Middle frontal gyrus (tissue), 1 donor: ENCODE measurements around the gene RECQL5.
A peak's percentile ranks its signal among the peaks of the same experiment; 100 is the strongest.
"Not testable (repeated sequence)": the region's sequence is repeated elsewhere in the genome, so short reads cannot be mapped to it uniquely, and the experiment has no call there.

Experiments used
- DNase-seq: peaks from one replicate; pipeline ENCODE4 v3.0.0-alpha.2; 2015; ENCODE audit warnings: low spot score; ENCODE audit errors: extremely low spot score

Gene RECQL5

DNA sequence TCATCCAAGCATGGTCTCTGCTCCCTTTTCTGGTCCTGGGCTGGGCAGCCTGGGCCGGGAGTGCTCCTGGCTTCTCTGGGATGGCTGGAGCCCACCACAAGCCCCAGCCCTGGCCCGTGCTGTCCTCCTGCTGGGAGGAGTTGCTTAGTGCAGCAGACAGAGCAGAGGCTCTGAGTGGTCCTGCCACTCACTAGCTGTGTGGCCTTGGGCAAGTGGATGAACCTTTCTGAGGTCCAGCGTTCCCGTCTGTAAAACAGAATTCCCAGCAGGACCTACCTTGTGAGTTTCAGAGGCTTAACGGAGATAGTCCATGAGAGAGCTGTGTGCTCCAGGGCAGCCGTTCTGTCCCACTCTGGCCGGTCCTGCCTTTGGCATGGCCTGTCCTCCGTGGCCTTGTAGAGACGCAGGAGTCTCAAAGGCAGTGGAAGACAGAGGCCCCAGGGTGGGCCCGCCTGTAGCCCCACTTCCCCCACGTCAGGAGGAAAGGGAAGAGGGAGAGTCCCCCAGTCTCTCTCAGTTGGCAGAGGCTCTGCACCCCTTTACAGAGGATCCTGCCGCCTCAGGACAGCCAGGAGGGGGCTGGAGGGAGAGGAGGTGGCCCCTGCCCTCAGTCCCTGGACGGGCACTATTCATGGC lies 71.6 kb downstream of the RECQL5 start:
- DNase-seq: no peak

DNA sequence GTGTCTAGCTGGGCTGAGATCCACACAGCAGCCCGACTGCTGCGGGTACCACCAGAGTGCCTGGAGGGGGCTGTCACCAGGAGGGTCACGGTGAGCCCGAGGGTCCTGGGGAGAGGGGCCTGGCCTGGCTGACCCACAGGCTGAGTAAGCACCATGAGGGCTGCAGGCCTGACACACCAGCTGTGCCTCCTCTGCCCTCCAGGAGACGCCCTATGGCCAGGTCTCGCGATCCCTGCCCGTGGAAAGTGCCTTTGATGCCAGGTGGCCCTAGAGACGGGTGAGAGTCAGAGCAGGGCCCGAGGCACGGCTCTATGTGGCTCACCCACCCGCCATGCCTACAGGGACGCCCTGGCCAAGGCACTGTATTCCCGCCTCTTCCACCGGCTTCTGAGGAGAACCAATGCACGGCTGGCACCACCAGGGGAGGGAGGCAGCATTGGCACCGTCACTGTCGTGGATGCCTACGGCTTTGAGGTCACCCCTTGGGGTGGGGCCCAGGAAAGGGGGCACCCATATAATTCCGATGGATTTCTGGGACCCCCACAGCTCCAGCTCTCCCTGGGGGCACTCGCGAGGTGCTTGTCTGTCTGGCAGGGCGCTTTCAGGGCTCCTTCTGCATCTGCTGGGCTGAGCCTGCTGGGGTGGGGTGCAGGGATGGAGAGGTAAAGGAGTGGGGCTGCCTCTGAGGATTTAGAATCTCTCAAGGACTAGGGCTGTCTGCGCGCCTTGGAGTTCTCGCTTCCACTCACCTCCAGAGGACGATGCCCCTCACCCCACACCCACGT lies 72.3 kb downstream of the RECQL5 start:
- DNase-seq: no peak

DNA sequence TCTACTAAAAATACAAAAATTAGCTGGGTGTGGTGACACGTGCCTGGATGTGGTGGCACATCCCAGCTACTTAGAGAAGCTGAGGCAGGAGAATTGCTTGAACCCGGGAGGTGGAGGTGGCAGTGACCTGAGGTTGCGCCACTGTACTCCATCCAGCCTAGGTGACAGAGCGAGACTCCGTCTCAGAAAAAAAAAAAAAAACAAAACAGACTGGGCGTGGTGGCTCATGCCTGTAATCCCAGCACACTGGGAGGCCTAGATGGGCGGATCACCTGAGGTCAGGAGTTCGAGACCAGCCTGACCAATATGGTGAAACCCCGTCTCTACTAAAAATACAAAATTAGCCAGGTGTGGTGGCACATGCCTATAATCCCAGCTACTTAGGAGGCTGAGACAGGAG lies 73.5 kb downstream of the RECQL5 start:
- not testable (repeated sequence) for DNase-seq

DNA sequence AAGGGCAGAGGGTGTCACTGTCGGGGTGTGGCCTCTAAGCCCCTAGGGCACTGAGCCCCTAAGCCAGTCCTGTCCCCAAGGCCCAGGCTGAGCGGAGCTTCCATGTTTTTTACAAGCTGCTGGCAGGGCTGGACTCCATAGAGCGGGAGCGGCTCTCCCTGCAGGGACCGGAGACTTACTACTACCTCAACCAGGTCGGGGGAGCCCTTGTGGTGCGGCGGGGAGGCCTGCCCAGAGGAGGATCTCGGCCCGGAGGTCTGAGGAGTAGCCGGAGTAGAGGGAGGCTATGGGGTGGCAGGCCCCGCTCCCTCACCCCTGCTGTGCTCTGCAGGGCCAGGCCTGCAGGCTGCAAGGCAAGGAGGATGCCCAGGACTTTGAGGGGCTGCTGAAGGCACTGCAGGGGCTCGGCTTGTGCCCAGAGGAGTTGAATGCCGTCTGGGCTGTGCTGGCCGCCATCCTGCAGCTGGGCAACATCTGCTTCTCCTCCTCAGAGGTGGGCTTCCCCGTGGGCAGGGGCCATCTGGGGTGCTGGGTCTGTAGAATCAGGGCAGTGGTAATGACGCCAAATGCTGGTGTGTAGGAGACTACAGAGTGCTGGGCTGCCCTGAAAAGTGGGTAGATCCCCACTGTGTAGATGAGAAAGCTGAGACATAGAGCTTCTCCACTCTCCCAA lies 74.5 kb downstream of the RECQL5 start:
- no peak for DNase-seq

DNA sequence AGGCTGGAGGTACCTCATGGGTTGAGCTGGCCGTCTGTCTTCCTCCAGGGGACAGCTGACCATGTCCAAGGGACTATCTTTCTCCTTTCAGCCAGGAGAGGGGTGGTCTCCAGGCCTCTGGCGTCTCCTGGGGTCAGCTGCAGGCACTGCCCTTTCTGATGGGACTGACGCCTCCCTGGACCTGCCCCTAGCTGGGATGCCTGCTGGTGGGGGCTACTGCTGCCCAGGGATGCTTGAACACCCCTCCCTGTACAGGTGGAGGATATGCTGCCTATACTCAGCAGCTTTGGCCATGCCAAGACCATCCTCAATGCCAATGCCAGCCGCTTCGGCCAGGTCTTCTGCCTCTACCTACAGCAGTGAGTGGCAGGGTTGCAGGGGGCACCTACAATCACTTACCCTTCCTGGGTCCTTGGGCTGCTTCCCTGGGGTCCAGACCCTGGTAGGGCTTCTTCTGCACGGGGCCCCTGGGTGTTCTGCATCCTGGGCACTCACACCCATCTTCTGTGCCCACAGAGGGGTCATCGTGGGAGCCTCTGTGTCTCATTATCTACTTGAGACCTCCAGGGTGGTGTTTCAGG lies 75.1 kb downstream of the RECQL5 start:
- no peak for DNase-seq

DNA sequence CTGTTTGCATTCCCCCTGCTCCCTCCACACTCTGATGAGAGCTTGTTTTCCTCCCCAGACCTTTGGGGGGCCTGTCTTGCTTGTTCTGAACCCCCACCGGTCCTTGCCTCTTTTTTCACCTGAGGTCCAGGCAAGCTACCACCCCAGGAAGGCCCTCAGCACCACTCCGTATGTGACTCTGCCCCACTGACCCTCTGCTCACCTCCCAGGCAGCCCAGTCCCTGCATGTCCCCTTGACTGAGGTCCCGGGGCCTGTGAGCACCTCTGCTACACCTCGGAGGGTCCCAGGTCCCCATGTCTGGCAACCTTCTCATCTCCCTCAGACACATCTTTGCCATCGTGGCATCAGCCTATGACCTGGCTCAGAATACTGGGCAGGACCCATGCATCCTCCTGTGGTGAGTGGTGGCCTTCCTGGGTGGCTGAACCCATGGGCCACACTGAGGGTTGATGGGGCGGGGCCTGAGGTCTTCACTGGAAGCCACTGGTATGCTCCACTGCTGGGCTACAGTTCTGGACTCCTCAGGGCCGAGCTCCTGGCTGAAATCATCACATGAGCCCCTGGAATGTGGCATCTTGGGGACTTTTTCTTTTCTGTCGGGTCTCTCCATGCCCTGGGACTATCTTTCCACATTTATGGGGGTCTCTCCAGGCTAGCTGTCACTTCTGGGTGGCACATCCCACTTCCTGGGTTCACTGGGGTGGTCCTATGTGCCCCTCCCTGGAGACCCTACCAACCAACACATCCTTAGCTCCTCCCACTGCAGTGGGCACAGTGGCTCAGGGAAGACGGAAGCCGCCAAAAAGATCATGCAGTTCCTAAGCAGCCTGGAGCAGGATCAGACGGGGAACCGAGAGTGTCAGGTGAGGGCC lies 75.9 kb downstream of the RECQL5 start:
- DNase-seq: no peak

DNA sequence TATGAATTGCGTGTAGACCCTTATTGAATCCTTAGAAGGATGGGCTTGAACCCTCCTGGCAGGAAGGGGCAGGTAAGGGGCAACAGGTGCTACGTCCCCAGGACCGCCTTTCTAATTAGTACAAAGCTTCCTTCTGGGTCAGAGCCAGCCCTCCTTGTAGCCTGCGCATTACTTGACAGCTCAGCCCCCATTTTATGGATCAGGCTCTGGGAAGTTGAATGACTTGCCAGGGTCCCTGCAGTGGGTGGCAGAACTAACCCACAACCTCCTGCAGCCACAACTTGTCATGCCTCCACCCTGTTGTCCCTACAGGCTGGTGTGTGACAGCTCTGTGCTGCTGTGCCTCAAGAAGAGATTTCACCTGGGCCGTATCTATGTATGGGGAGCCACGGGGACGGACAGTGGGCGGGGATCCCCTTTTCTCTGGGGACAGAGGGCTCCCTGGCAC lies 76.6 kb downstream of the RECQL5 start:
- DNase-seq: no peak

DNA sequence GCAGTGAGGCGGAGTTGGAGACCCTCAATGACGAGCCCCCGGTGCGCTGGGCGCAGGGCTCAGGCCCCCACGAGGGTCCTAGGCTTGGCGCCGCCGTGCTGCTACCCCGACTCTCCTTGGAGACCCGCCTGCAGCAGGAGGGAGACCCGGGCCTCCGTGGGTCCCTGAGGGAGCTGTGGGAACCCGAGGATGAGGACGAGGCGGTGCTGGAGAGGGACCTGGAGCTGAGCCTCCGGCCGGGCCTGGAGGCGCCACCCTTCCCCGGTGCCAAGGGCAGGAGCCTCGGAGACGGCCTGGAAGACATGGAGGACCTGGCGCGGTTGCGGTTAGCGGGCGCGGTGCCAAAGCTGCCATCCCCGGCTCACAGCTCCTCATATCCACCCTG lies 77.0 kb downstream of the RECQL5 start:
- no peak for DNase-seq

DNA sequence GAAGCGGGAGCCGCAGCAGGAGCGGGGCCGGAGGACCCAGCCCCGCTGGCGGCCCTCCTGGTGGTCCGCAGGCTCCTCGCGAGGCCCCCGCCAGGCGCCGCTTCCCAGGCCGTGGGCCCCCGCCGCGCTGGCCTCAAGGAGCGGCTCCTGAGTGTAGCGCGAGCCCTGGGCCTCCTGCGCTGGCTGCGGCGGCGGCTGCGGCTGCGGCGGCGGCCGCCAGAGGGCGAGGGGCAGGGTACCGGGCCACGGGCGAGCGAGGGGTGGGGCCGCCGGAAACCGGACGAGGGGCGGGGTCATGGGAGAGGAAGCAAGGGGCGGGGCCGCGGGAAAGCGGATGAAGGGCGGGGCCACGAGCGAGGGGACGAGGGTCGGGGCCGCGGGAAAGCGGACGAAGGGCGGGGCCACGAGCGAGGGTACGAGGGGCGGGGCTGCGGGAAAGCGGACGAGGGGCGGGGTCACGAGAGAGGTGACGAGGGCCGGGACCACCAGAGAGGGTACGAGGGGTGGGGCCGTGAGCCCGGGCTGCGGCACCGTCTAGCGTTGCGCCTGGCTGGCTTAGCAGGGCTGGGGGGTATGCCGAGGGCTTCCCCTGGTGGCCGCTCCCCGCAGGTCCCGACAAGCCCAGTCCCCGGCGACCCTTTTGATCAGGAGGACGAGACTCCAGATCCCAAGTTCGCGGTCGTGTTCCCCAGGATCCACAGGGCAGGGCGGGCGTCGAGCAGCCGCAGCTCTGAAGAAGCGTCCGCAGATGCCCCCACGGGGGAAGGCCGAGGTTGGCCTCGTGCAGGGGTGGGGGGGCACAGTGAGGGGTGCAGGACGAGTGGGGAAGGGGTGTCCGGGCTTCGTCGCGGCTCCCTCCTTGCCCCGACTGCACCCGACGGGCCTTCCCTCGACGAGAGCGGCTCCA lies 77.7 kb downstream of the RECQL5 start:
- DNase-seq: peak; percentile 59

DNA sequence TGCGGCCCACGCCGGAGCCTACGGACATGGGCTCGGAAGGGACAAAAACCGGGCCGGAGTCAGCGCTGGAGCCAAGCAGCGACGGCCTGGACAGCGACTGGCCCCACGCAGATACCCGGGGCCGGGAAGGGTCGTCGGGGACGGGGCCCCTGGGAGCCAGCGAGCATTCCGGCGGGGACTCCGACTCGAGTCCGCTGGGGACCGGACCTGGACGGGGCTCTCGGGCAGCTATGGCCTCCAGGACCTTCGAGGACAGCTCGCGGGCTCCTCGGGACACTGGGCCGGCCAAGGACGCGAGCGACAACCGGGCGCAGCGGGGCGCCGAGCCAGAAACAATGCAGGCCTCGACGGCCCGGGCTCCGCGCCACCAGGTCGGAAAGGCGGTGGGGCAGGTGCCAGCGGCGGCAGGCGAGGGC lies 78.3 kb downstream of the RECQL5 start:
- DNase-seq: no peak

DNA sequence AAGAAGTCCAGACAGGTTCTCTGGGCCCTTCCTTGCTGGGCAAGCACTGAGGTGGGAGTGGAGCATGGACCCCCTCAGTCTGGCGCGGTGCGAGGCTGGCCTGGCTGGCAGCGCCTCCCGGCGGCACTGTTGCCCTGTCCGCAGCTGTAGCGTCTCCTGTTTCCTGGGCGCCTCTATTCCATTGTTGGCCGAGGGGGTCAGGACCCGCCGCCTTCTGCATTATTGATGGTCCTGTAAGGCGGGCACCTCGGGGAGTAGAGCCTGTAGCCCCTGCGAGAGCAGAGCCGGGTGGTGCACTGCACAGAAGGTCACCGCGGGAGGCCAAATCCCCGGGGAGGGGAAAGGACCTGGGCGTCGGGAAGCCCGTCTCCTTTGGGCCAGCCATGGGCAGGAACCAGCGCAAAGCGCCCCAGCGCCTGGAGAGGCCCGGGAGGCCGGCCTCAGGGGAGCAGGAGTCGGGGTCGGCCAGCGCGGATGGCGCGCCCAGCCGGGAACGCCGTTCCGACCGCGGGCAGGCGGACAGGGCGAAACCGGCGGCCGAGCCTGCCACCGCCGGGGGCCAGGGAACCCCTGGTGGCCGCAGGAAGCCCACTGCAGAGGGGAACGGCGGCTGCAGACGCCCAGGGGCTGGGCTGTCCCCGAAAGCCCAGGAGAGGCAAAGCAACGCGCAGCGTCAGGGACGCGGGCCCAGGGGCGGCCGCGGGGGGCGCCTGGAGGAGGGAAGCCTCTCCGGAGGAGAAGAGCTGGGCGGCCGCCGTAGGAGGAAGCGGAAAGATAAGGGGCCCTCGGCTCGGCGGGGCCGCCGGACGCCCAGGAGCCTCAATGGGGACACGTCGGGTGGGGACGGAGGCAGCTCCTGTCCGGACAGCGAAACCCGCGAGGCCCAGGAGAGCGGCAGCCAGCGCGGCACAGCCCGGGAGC lies 79.0 kb downstream of the RECQL5 start, which contains the start of gene MYO15B:
Gene MYO15B, plus strand, starts transcription at position 126 of the 921 bp plus-strand sequence. Its CDS starts 258 bp downstream, at position 384.
- no peak for DNase-seq

DNA sequence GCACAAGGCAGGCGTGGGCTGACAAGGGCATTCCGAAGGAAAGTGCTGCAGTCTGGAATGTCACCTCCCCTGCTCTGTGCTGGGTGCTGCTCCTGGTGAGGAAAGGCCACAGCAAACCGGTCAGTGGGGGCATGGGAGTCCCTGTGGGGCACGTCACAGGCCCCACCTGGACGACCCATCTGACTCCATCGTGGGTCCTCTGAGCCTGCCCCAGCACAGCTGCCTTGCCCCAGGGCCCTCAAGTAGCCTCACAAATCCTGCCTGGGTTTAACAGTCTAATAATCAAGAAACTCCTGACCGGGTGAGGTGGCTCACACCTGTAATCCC lies 82.1 kb downstream of the RECQL5 start:
- no peak for DNase-seq

DNA sequence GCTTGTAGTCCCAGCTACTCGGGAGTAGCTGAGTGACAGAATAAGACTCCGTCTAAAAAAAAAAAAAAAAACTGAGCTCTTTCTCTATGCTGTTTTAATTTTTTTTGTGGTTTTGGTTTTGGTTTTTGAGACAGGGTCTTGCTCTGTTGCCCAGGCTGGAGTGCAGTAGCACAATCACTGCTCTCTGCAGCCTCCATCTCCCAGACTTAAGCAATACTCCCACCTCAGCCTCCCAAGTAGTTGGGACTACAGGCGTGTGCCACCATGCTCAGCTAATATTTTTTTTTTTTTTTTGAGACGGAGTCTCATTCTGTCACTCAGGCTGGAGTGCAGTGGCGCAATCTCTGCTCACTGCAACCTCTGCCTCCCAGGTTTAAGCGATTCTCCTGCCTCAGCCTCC lies 83.8 kb downstream of the RECQL5 start:
- not testable (repeated sequence) for DNase-seq

DNA sequence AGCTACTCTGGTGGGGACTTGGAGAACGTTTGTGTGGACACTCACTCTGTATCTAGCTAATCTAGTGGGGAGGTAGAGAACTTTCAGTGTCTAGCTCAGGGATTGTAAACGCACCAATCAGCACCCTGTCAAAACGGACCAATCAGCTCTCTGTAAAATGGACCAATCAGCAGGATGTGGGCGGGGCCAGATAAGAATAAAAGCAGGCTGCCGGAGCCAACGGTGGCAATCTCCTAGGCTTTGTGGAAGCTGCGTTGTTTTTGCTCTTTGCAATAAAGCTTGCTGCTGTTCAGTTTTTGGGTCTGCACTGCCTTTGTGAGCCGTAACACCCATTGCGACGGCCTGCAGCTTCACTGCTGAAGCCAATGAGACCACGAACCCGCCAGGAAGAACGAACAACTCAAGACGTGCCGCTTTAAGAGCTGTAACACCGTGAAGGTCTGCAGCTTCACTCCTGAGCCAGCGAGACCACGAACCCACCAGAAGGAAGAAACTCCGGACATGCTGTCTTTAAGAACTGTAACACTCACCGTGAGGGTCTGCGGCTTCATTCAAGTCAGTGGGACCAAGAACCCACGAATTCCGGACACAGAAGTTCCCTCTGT lies 85.7 kb downstream of the RECQL5 start:
- DNase-seq: not testable (repeated sequence)
